Measurements from ENCODE around the gene SPINK2.

- TF ChIP-seq CTCF (IDR thresholded peaks at IDR 0.05) (no peak), EZH2 (IDR thresholded peaks at IDR 0.05) (no peak), EZH2phosphoT487 (IDR thresholded peaks at IDR 0.05) (no peak)
Observed at GRCh38 chr4:56796211-56796610, 25.3 kb downstream of the SPINK2 start.
